Neural cell (in vitro differentiated cells): ENCODE results near the gene CPXM2. TPM values are rescaled to one million over a fixed set of nuclear protein-coding genes. Genes with fewer than 3 reads are reported as not detected.

ENCODE experiments used
- H2AFZ ChIP-seq: fragments of 200-600, 300-800 bp; sonication (generic), shearing (Covaris generic); 2 replicates; pipeline ENCODE4 v1.6.0; 2014; ENCODE audit warnings: low read depth, mild to moderate bottlenecking, antibody characterized with exemption, low read length, moderate library complexity
- H3F3A ChIP-seq: fragments of 200-600 bp; shearing (Covaris generic); 2 replicates; pipeline ENCODE4 v1.6.1; 2016; ENCODE audit warnings: mild to moderate bottlenecking, moderate library complexity, mixed read lengths, antibody characterized with exemption, low read length; ENCODE audit not compliant: insufficient read depth, poor library complexity, severe bottlenecking
- H3K27ac ChIP-seq: fragments of 200-600, 300-800 bp; sonication (generic), shearing (Covaris generic); 2 replicates; pipeline ENCODE4 v1.5.1; 2014; ENCODE audit warnings: mild to moderate bottlenecking, low read length, moderate library complexity
- H3K27me3 ChIP-seq: fragments of 300-800, 200-600 bp; sonication (generic), shearing (Covaris generic); 2 replicates; pipeline ENCODE4 v1.6.0; 2014; ENCODE audit warnings: mild to moderate bottlenecking, low read depth, low read length, moderate library complexity; ENCODE audit not compliant: insufficient read depth
- H3K36me3 ChIP-seq: fragments of 300-800, 200-600 bp; sonication (generic), shearing (Covaris generic); 2 replicates; pipeline ENCODE4 v1.5.1; 2014; ENCODE audit warnings: mild to moderate bottlenecking, antibody characterized with exemption, low read length, moderate library complexity; ENCODE audit not compliant: insufficient read depth
- H3K4me2 ChIP-seq: fragments of 300-800, 200-600 bp; sonication (generic), shearing (Covaris generic); 2 replicates; pipeline ENCODE4 v1.6.0; 2014; ENCODE audit warnings: mild to moderate bottlenecking, low read length
- H3K4me3 ChIP-seq: fragments of 300-800, 200-600 bp; sonication (generic), shearing (Covaris generic); 2 replicates; pipeline ENCODE4 v1.5.1; 2014; ENCODE audit warnings: mild to moderate bottlenecking, low read length, moderate library complexity
- H3K79me2 ChIP-seq: fragments of 200-600 bp; shearing (Covaris generic); replicated peaks from 2 replicates; pipeline ENCODE4 v1.6.0; 2014; ENCODE audit warnings: mild to moderate bottlenecking, low read length, moderate library complexity; ENCODE audit not compliant: insufficient read depth
- H3K9ac ChIP-seq: fragments of 300-800, 200-600 bp; sonication (generic), shearing (Covaris generic); 2 replicates; pipeline ENCODE4 v1.6.1; 2016; ENCODE audit warnings: mild to moderate bottlenecking, low read length, mixed read lengths
- H3K9me2 ChIP-seq: fragments of 200-600 bp; shearing (Covaris generic); 2 replicates; pipeline ENCODE4 v1.6.1; 2016; ENCODE audit warnings: mild to moderate bottlenecking, low read length, mixed read lengths; ENCODE audit not compliant: insufficient read depth
- H3K9me3 ChIP-seq: fragments of 200-600, 300-800 bp; sonication (generic), shearing (Covaris generic); 2 replicates; pipeline ENCODE4 v1.6.1; 2016; ENCODE audit warnings: mild to moderate bottlenecking, mixed run types, low read length, moderate library complexity, mixed read lengths
- H4K20me1 ChIP-seq: fragments of 200-600 bp; shearing (Covaris generic); 2 replicates; pipeline ENCODE4 v1.6.1; 2016; ENCODE audit warnings: mild to moderate bottlenecking, mixed run types; ENCODE audit not compliant: insufficient read depth
- CTCF ChIP-seq: fragments of 450-650 bp; IDR thresholded peaks from 2 replicates; pipeline ENCODE4 v1.5.1; 2014; ENCODE audit warnings: antibody characterized with exemption, mild to moderate bottlenecking, moderate library complexity; ENCODE audit not compliant: poor library complexity, severe bottlenecking
- EP300 ChIP-seq: fragments of 450-650 bp; conservative IDR thresholded peaks from 2 replicates; pipeline ENCODE4 v1.6.1; 2014; ENCODE audit warnings: antibody characterized with exemption, mild to moderate bottlenecking, moderate library complexity; ENCODE audit not compliant: poor library complexity, severe bottlenecking
- EZH2 ChIP-seq: fragments of 200-600, 300-800 bp; shearing (Covaris generic), sonication (generic); IDR thresholded peaks from 2 replicates; pipeline ENCODE4 v1.6.1; 2014; ENCODE audit warnings: antibody characterized with exemption, low read length, borderline replicate concordance, mild to moderate bottlenecking; ENCODE audit not compliant: insufficient read depth, poor library complexity, severe bottlenecking
- MXI1 ChIP-seq: fragments of 450-650 bp; conservative IDR thresholded peaks from 2 replicates; pipeline ENCODE4 v1.6.1; 2014; ENCODE audit warnings: antibody characterized with exemption, mild to moderate bottlenecking; ENCODE audit not compliant: poor library complexity, severe bottlenecking
- POLR2AphosphoS5 ChIP-seq: IDR thresholded peaks from 2 replicates; pipeline ENCODE4 v1.6.1; 2012
- RAD21 ChIP-seq: fragments of 450-650 bp; conservative IDR thresholded peaks from 2 replicates; pipeline ENCODE4 v1.6.1; 2014; ENCODE audit warnings: antibody characterized with exemption, mild to moderate bottlenecking, moderate library complexity
- SMC3 ChIP-seq: fragments of 450-650 bp; conservative IDR thresholded peaks from 2 replicates; pipeline ENCODE4 v1.6.1; 2014; ENCODE audit warnings: antibody characterized with exemption, mild to moderate bottlenecking, moderate library complexity; ENCODE audit not compliant: poor library complexity
- TAF1 ChIP-seq: IDR thresholded peaks from 2 replicates; pipeline ENCODE4 v1.6.1; 2012; ENCODE audit warnings: low read depth
- polyA plus RNA-seq: library from polyadenylated mRNA; depleted of rRNA; stranded (reverse); fragments of >200 nt; gene quantifications from 2 replicates; pipeline ENCODE4 v1.2.3, GENCODE V29; 2014
- TF ChIP-seq, protein P1 (sequence below): IDR thresholded peaks from 2 replicates; pipeline ENCODE4 v1.6.1; 2012; ENCODE audit warnings: borderline replicate concordance

CPXM2 gene
- polyA plus RNA-seq, 1 donor from 2014 or later = not detected

- no peaks in the 10 kb centered on the region for H3F3A ChIP-seq
- TF ChIP-seq RAD21 = no peak
- no peak for TF ChIP-seq MXI1
- no peak for TF ChIP-seq EP300
- no peak for TF ChIP-seq SMC3
- TF ChIP-seq EZH2 = no peak
- no peak for TF ChIP-seq TAF1
- TF ChIP-seq CTCF = no peak
- TF ChIP-seq, protein P1, sequence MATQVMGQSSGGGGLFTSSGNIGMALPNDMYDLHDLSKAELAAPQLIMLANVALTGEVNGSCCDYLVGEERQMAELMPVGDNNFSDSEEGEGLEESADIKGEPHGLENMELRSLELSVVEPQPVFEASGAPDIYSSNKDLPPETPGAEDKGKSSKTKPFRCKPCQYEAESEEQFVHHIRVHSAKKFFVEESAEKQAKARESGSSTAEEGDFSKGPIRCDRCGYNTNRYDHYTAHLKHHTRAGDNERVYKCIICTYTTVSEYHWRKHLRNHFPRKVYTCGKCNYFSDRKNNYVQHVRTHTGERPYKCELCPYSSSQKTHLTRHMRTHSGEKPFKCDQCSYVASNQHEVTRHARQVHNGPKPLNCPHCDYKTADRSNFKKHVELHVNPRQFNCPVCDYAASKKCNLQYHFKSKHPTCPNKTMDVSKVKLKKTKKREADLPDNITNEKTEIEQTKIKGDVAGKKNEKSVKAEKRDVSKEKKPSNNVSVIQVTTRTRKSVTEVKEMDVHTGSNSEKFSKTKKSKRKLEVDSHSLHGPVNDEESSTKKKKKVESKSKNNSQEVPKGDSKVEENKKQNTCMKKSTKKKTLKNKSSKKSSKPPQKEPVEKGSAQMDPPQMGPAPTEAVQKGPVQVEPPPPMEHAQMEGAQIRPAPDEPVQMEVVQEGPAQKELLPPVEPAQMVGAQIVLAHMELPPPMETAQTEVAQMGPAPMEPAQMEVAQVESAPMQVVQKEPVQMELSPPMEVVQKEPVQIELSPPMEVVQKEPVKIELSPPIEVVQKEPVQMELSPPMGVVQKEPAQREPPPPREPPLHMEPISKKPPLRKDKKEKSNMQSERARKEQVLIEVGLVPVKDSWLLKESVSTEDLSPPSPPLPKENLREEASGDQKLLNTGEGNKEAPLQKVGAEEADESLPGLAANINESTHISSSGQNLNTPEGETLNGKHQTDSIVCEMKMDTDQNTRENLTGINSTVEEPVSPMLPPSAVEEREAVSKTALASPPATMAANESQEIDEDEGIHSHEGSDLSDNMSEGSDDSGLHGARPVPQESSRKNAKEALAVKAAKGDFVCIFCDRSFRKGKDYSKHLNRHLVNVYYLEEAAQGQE = no peak
- no peak for TF ChIP-seq POLR2AphosphoS5
- no peaks in the 10 kb centered on the region for H3K36me3 ChIP-seq
- H3K79me2 ChIP-seq = no peaks in the 10 kb centered on the region
- no peak overlapping the region for H3K9ac ChIP-seq
- H3K4me3 ChIP-seq = no peak overlapping the region
- no peak overlapping the region for H3K4me2 ChIP-seq
- H4K20me1 ChIP-seq = no peaks in the 10 kb centered on the region
- no peak overlapping the region for H2AFZ ChIP-seq
- no peaks in the 10 kb centered on the region for H3K9me2 ChIP-seq
- H3K9me3 ChIP-seq = no peaks in the 10 kb centered on the region
- no peak overlapping the region for H3K27ac ChIP-seq
- H3K27me3 ChIP-seq = peaks cover 3% of the 10 kb centered on the region
These were observed 117.4 kb downstream of the CPXM2 start for GRCh38 chr10:123774132-123774742.

DNA sequence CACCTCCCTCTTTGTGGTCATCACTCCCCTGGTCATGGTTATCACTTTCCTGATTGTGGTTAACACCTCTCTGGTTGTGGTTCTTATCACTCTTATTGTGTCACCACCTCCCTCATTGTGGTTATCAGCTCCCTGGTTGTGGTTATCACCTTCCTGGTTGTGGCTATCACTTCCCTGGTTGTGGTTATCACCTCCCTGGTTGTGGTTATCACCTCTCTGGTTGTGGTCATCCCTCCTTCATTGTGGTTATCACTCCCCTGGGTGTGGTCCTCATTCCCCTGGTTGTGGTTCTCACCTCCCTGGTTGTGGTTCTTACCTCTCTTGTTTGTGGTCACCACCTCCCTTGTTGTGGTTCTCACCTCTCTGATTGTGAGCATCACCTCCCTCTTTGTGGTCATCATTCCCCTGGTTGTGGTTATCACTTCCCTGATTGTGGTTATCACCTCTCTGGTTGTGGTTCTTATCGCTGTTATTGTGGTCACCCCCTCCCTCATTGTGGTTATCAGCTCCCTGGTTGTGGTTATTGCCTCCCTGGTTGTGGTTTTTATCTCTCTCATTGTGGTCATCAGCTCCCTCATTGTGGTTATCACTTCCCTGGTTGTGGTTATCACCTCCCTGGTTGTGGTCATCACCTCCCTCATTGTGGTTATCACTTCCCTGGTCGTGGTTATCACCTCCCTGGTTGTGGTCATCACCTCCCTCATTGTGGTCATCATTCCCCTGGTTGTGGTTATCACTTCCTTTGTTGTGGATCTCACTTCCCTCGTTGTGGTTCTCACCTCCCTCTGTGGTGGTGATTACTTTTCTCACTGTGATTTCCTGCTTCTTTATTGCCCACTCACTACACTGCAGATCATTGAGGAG, 118.7 kb downstream of the CPXM2 start:
- H2AFZ ChIP-seq = no peak overlapping the region
- H3K9me3 ChIP-seq = no peaks in the 10 kb centered on the region
- no peaks in the 10 kb centered on the region for H4K20me1 ChIP-seq
- H3F3A ChIP-seq = no peaks in the 10 kb centered on the region
- no peaks in the 10 kb centered on the region for H3K9me2 ChIP-seq
- H3K79me2 ChIP-seq = no peaks in the 10 kb centered on the region
- no peaks in the 10 kb centered on the region for H3K36me3 ChIP-seq
- no peak overlapping the region for H3K9ac ChIP-seq
- H3K27me3 ChIP-seq = no peaks in the 10 kb centered on the region
- H3K4me2 ChIP-seq = no peak overlapping the region
- no peak overlapping the region for H3K27ac ChIP-seq
- TF ChIP-seq POLR2AphosphoS5 = no peak
- no peak for TF ChIP-seq MXI1
- TF ChIP-seq SMC3 = no peak
- TF ChIP-seq, protein P1 = no peak
- TF ChIP-seq TAF1 = no peak
- TF ChIP-seq RAD21 = no peak
- TF ChIP-seq CTCF = no peak
- no peak for TF ChIP-seq EP300
- TF ChIP-seq EZH2 = no peak
- H3K4me3 ChIP-seq = no peak overlapping the region
